Vagina (tissue), 2 donors: ENCODE measurements around the gene GKN2.

Experiments used
- POLR2A ChIP-seq, 2 donors: fragments of 450-650 bp; IDR thresholded peaks; one replicate each; pipeline ENCODE4 v1.6.1; 2017; ENCODE audit warnings: antibody characterized with exemption in 2 of 2, mild to moderate bottlenecking in 2 of 2, moderate library complexity in 2 of 2
- TF ChIP-seq, protein P1 (sequence below), 3 experiments: fragments of 450-650 bp in 2 of 3; fragments of 200-600 bp in 1 of 3; sonication (generic) in 1 of 3; IDR thresholded peaks; one replicate each; pipeline ENCODE4 v1.5.1; 2017 to 2019; ENCODE audit warnings: antibody characterized with exemption in 3 of 3, mild to moderate bottlenecking in 2 of 3, moderate library complexity in 2 of 3

DNA sequence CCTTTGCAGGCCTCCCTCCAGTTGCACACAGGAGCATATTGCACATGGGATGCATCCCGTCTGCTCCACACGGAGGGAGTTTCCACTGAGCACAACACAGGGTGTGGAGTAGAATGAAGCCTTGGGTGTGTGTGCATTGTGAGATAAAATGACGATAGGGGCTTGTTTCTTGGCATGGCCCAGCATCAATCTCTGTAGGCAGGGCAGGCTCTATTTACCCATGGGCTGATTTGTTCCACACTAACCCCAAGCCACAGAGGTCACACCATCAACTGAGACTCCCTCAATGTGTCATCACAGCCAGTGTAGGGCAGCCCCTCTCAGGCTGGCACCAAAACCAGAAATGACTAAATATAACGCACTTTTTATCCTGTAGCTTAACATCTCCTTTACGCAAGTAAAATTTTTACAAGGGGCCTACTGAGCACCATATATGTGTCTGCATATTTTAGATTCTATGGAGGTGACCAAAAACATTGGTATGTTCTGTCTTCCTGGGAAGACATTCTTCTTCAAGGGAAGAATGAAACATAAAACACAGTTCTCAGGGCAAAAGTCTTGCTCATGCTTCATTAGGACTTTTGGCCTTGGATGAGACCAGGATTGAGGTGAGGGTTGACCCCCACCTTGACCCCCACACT, 19.0 kb upstream of the GKN2 start:
- TF ChIP-seq, protein P1, sequence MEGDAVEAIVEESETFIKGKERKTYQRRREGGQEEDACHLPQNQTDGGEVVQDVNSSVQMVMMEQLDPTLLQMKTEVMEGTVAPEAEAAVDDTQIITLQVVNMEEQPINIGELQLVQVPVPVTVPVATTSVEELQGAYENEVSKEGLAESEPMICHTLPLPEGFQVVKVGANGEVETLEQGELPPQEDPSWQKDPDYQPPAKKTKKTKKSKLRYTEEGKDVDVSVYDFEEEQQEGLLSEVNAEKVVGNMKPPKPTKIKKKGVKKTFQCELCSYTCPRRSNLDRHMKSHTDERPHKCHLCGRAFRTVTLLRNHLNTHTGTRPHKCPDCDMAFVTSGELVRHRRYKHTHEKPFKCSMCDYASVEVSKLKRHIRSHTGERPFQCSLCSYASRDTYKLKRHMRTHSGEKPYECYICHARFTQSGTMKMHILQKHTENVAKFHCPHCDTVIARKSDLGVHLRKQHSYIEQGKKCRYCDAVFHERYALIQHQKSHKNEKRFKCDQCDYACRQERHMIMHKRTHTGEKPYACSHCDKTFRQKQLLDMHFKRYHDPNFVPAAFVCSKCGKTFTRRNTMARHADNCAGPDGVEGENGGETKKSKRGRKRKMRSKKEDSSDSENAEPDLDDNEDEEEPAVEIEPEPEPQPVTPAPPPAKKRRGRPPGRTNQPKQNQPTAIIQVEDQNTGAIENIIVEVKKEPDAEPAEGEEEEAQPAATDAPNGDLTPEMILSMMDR (IDR thresholded peaks at IDR 0.05): no peak
- no peak for TF ChIP-seq POLR2A (IDR thresholded peaks at IDR 0.05)
